ENCODE results near the gene SORL1.

DNA sequence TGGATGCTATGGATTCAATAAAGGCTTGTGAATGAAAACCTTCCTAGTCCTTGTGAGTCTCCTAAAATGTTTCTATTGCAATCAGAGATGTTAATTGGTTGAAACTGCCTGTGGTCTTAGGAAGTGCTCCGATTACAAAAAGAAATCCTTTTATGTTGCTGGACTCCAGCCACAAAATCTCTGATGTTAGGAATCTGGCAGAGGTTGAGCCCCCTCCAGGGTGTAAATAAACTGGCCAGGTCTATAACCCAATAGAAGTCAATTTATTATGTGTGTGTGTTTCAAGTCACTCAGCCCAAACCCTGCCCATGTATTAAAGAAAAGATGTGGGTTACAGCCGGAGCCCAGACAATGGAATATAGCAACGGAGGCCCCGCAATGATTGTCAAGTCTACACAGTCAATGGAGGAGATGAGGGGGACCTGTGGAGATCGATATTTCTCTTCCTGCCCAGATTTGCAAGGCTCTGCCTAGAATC, 218.7 kb downstream of the SORL1 start:
- no peak for TF ChIP-seq EP300 (IDR thresholded peaks at IDR 0.05)
- TF ChIP-seq, protein P1, sequence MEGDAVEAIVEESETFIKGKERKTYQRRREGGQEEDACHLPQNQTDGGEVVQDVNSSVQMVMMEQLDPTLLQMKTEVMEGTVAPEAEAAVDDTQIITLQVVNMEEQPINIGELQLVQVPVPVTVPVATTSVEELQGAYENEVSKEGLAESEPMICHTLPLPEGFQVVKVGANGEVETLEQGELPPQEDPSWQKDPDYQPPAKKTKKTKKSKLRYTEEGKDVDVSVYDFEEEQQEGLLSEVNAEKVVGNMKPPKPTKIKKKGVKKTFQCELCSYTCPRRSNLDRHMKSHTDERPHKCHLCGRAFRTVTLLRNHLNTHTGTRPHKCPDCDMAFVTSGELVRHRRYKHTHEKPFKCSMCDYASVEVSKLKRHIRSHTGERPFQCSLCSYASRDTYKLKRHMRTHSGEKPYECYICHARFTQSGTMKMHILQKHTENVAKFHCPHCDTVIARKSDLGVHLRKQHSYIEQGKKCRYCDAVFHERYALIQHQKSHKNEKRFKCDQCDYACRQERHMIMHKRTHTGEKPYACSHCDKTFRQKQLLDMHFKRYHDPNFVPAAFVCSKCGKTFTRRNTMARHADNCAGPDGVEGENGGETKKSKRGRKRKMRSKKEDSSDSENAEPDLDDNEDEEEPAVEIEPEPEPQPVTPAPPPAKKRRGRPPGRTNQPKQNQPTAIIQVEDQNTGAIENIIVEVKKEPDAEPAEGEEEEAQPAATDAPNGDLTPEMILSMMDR (IDR thresholded peaks at IDR 0.05) = no peak
- no peak for TF ChIP-seq POLR2AphosphoS5 (IDR thresholded peaks at IDR 0.05)
- no peak for TF ChIP-seq POLR2A (IDR thresholded peaks at IDR 0.05; ENCODE audit: low read depth)
